K562 (cell line): ENCODE results near the gene KCNH2.

Experiments used
- E2F3 ChIP-seq: fragments of 250-450 bp; sonication (Bioruptor Pico); IDR thresholded peaks from 2 replicates; pipeline ENCODE4 v1.4.0; 2020; ENCODE audit warnings: mild to moderate bottlenecking
- EGR1 ChIP-seq: fragments of 450-650 bp; conservative IDR thresholded peaks from 2 replicates; pipeline ENCODE4 v1.6.1; 2017; ENCODE audit warnings: mild to moderate bottlenecking
- FOXM1 ChIP-seq, 2 experiments: fragments of 450-650 bp in 1 of 2; sonication (generic) in 1 of 2; formaldehyde crosslinking in 1 of 2; IDR thresholded peaks; 2 replicates each; pipeline versions ENCODE4 v1.6.1 to v1.9.0; 2017 to 2022; ENCODE audit warnings: low read depth in 2 of 2, mild to moderate bottlenecking in 2 of 2, missing genetic modification reagents in 1 of 2, moderate library complexity in 1 of 2
- MXI1 ChIP-seq: IDR thresholded peaks from 2 replicates; pipeline ENCODE4 v1.6.1; 2011; ENCODE audit warnings: low read depth, mild to moderate bottlenecking, improper control_type of control experiment, low read length
- NFXL1 ChIP-seq: fragments of 450-650 bp; formaldehyde crosslinking; IDR thresholded peaks from 2 replicates; pipeline ENCODE4 v1.4.0; 2021; ENCODE audit warnings: mild to moderate bottlenecking
- NR3C1 ChIP-seq: sonication (generic); formaldehyde crosslinking; IDR thresholded peaks from 2 replicates; pipeline ENCODE4 v1.8.1; 2022; ENCODE audit warnings: missing genetic modification reagents
- POLR2AphosphoS2 ChIP-seq: IDR thresholded peaks from 2 replicates; pipeline ENCODE4 v1.6.1; 2012; ENCODE audit warnings: low read length, improper control_type of control experiment
- RAD21 ChIP-seq, 2 experiments: fragments of 250-450 bp in 1 of 2; fragments of 450-650 bp in 1 of 2; sonication (Bioruptor Pico) in 1 of 2; formaldehyde crosslinking in 1 of 2; IDR thresholded peaks in 1 of 2; conservative IDR thresholded peaks in 1 of 2; 2 replicates each; pipeline versions ENCODE4 v1.4.0 to v1.8.0; 2020 to 2022; ENCODE audit warnings: mild to moderate bottlenecking in 2 of 2, moderate library complexity in 1 of 2
- USF2 ChIP-seq: sonication (generic); formaldehyde crosslinking; IDR thresholded peaks from 2 replicates; pipeline ENCODE4 v1.5.0; 2020; ENCODE audit warnings: missing genetic modification reagents
- ZFX ChIP-seq: sonication (generic); formaldehyde crosslinking; IDR thresholded peaks from 2 replicates; pipeline ENCODE4 v1.8.0; 2022; ENCODE audit warnings: mild to moderate bottlenecking, missing genetic modification reagents, moderate library complexity
- TF ChIP-seq, protein P1 (sequence below): fragments of 250-450 bp; sonication (Bioruptor Pico); IDR thresholded peaks from 2 replicates; pipeline ENCODE4 v1.8.0; 2022; ENCODE audit warnings: inconsistent platforms, mild to moderate bottlenecking, moderate library complexity, borderline replicate concordance
- TF ChIP-seq, protein P2 (sequence below), 3 experiments: IDR thresholded peaks in 2 of 3; conservative IDR thresholded peaks in 1 of 3; 2 replicates each; pipeline ENCODE4 v1.5.1; 2011 to 2012; ENCODE audit warnings: low read length in 3 of 3, mild to moderate bottlenecking in 3 of 3, control low read depth in 2 of 3, improper control_type of control experiment in 1 of 3, inconsistent platforms in 1 of 3, low read depth in 1 of 3, mixed read lengths in 1 of 3, moderate library complexity in 1 of 3; ENCODE audit not compliant: insufficient read depth in 2 of 3

DNA sequence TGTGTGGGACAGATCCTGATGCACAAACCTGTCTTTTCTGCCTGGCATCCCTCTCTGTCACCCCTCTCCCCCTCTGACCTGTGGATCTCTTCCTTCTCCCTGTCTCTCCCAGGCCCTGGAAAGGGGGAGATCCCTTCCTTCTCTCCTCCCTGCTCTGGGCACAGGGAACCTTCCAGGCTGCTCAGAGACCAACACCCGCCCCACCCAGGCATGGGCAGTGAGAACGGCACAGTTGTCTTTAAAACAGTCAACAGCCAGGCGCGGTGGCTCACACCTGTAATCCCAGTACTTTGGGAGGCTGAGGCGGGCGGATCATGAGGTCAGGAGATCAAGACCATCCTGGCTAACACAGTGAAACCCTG, 34.7 kb downstream of the KCNH2 start:
- no peak for TF ChIP-seq POLR2AphosphoS2
- no peak for TF ChIP-seq NR3C1
- no peak for TF ChIP-seq EGR1
- TF ChIP-seq, protein P1, sequence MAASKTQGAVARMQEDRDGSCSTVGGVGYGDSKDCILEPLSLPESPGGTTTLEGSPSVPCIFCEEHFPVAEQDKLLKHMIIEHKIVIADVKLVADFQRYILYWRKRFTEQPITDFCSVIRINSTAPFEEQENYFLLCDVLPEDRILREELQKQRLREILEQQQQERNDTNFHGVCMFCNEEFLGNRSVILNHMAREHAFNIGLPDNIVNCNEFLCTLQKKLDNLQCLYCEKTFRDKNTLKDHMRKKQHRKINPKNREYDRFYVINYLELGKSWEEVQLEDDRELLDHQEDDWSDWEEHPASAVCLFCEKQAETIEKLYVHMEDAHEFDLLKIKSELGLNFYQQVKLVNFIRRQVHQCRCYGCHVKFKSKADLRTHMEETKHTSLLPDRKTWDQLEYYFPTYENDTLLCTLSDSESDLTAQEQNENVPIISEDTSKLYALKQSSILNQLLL (CRISPR knock-in tag), result no peak
- TF ChIP-seq MXI1, result no peak
- TF ChIP-seq FOXM1 (IDR thresholded peaks at IDR 0.05; ENCODE audit: low read depth), result no peak
- no peak for TF ChIP-seq FOXM1 (CRISPR knock-in tag; IDR thresholded peaks at IDR 0.05; ENCODE audit: low read depth)
- no peak for TF ChIP-seq NFXL1
- no peak for TF ChIP-seq ZFX (CRISPR knock-in tag)
- no peak for TF ChIP-seq USF2
- no peak for TF ChIP-seq RAD21 (CRISPR knock-in tag; conservative IDR thresholded peaks at IDR 0.05 in 1 of 2, IDR thresholded peaks at IDR 0.05 in 1 of 2)
- TF ChIP-seq, protein P2, sequence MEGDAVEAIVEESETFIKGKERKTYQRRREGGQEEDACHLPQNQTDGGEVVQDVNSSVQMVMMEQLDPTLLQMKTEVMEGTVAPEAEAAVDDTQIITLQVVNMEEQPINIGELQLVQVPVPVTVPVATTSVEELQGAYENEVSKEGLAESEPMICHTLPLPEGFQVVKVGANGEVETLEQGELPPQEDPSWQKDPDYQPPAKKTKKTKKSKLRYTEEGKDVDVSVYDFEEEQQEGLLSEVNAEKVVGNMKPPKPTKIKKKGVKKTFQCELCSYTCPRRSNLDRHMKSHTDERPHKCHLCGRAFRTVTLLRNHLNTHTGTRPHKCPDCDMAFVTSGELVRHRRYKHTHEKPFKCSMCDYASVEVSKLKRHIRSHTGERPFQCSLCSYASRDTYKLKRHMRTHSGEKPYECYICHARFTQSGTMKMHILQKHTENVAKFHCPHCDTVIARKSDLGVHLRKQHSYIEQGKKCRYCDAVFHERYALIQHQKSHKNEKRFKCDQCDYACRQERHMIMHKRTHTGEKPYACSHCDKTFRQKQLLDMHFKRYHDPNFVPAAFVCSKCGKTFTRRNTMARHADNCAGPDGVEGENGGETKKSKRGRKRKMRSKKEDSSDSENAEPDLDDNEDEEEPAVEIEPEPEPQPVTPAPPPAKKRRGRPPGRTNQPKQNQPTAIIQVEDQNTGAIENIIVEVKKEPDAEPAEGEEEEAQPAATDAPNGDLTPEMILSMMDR (IDR thresholded peaks at IDR 0.05 in 2 of 3, conservative IDR thresholded peaks at IDR 0.05 in 1 of 3; ENCODE audit: insufficient read depth in 2 of 3, low read depth in 1 of 3, low read length in 3 of 3), result no peak
- no peak for TF ChIP-seq E2F3
